ENCODE measurements around the gene ELMO1. TPM values are rescaled to one million over a fixed set of nuclear protein-coding genes. Genes with fewer than 3 reads are reported as not detected.

ELMO1 gene
- total RNA-seq, 1 donor from 2014 or later = 29.4 TPM

- TF ChIP-seq CTCF (conservative IDR thresholded peaks at IDR 0.05) = no peak
- Mint-ChIP-seq H3K36me3 (peaks cover 10% of the 10 kb centered on the region), H3K4me1 (ENCODE audit: unreplicated experiment) (peaks cover 9% of the 10 kb centered on the region), H3K9me3 (peaks cover 8% of the 10 kb centered on the region), H3K4me3 (no peak overlapping the region), H3K27ac (no peak overlapping the region), H3K27me3 (no peaks in the 10 kb centered on the region)
- DNase-seq (ENCODE audit: extremely low spot score, unreplicated experiment) = no peak
Measured at GRCh38 chr7:36944838-36945237, 503.8 kb downstream of the ELMO1 start.

- no peak overlapping the region for H3K4me3 Mint-ChIP-seq
- no peak for DNase-seq (ENCODE audit: extremely low spot score, unreplicated experiment)
- H3K9me3 Mint-ChIP-seq = peaks cover 8% of the 10 kb centered on the region
- H3K27me3 Mint-ChIP-seq = no peaks in the 10 kb centered on the region
- no peak for TF ChIP-seq CTCF (conservative IDR thresholded peaks at IDR 0.05)
- H3K36me3 Mint-ChIP-seq = peaks cover 3% of the 10 kb centered on the region
- H3K27ac Mint-ChIP-seq = no peak overlapping the region
- no peaks in the 10 kb centered on the region for H3K4me1 Mint-ChIP-seq (ENCODE audit: unreplicated experiment)
Measured at GRCh38 chr7:36943591-36944435, 504.9 kb downstream of the ELMO1 start.

- DNase-seq (ENCODE audit: extremely low spot score, unreplicated experiment) = no peak
- Mint-ChIP-seq H3K36me3 (peaks cover 3% of the 10 kb centered on the region), H3K27me3 (no peaks in the 10 kb centered on the region), H3K9me3 (peaks cover 7% of the 10 kb centered on the region), H3K4me3 (no peak overlapping the region), H3K27ac (no peak overlapping the region), H3K4me1 (ENCODE audit: unreplicated experiment) (no peaks in the 10 kb centered on the region)
- TF ChIP-seq CTCF (conservative IDR thresholded peaks at IDR 0.05) = no peak
Measured at GRCh38 chr7:36942955-36943354, 505.7 kb downstream of the ELMO1 start.

- H3K36me3 Mint-ChIP-seq = peaks cover 3% of the 10 kb centered on the region
- no peak for TF ChIP-seq CTCF (conservative IDR thresholded peaks at IDR 0.05)
- H3K27ac Mint-ChIP-seq = no peak overlapping the region
- H3K4me1 Mint-ChIP-seq (ENCODE audit: unreplicated experiment) = no peaks in the 10 kb centered on the region
- no peak overlapping the region for H3K4me3 Mint-ChIP-seq
- H3K27me3 Mint-ChIP-seq = no peaks in the 10 kb centered on the region
- H3K9me3 Mint-ChIP-seq = peaks cover 7% of the 10 kb centered on the region
- DNase-seq (ENCODE audit: extremely low spot score, unreplicated experiment) = no peak
Measured at GRCh38 chr7:36942541-36942940, 506.1 kb downstream of the ELMO1 start.

GRCh38 chr7:36942025-36942424, 506.6 kb downstream of the ELMO1 start:
- Mint-ChIP-seq H3K27me3 (no peaks in the 10 kb centered on the region), H3K4me3 (no peak overlapping the region), H3K9me3 (peaks cover 7% of the 10 kb centered on the region), H3K4me1 (ENCODE audit: unreplicated experiment) (no peaks in the 10 kb centered on the region), H3K36me3 (peaks cover 6% of the 10 kb centered on the region), H3K27ac (no peak overlapping the region)
- TF ChIP-seq CTCF (conservative IDR thresholded peaks at IDR 0.05) = no peak
- no peak for DNase-seq (ENCODE audit: extremely low spot score, unreplicated experiment)

All from type B pancreatic cell (in vitro differentiated cells).